Stimulated activated CD8-positive, alpha-beta memory T cell treated with anti-CD3 and anti-CD28 coated beads, Interleukin-15, amount 100 ng/mL, for 24 hours (primary cell): ENCODE measurements around the gene SCN4B.

Experiments
- DNase-seq: peaks from one replicate; pipeline ENCODE4 v3.0.0-alpha.2; 2020; ENCODE audit warnings: low read depth

SCN4B gene

GRCh38 chr11:118099838-118100556 lies 52.6 kb downstream of the SCN4B start:
- no peak for DNase-seq

GRCh38 chr11:118098996-118099837 lies 53.4 kb downstream of the SCN4B start:
- DNase-seq, result no peak

GRCh38 chr11:118095967-118096367 lies 56.7 kb downstream of the SCN4B start:
- no peak for DNase-seq

GRCh38 chr11:118095493-118095892 lies 57.1 kb downstream of the SCN4B start:
- DNase-seq, result no peak

DNA sequence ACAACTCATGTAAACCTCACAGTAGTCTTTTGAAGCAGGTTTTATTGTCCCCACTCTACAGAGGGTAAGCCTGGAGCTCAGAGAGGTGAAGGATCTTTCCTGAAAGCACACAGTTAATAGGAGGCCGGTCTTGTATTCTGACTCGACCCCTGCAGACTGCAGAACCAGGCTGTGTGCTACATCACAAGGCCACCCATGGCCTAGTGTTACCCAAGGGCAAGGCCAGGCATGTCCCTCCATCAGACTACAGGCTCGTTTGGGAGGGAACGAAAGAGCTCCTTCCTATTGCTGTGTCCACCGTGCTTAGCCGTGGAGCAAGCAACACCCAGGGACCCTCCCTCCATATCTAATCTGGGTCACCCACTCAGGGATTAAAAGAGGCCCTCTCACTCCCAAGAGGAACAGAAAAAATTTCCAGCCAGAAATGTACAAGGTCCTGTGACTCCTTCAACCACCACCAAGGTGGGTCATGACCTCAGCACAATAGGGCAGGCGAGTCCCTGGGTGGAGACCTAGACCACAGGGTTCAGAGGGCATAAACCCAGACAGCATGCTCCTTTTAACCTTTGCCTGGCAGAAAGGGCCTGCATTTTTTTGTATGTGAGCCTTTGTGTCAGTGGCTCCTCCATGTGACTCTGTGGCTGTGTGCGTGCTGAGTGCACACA lies 59.6 kb downstream of the SCN4B start:
- no peak for DNase-seq

DNA sequence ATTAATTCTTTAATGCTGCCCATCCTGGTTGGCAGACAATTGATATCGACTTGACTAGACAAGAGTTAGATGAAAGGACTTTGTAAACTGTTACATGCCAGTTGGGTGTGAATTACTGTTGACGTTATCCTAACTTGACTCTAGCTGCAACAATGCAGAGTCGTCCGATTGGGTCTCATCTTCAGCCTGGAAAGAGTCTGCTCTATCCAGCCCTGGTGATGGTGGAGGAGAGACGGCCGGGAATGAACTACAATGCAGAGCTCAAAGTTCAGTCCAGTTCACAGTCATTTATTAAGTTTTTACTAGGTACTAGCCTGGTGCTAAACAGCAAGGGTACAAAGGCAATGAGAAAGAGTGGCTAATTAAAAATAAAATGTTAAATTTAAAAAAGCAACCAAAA lies 60.9 kb downstream of the SCN4B start:
- DNase-seq, result no peak

DNA sequence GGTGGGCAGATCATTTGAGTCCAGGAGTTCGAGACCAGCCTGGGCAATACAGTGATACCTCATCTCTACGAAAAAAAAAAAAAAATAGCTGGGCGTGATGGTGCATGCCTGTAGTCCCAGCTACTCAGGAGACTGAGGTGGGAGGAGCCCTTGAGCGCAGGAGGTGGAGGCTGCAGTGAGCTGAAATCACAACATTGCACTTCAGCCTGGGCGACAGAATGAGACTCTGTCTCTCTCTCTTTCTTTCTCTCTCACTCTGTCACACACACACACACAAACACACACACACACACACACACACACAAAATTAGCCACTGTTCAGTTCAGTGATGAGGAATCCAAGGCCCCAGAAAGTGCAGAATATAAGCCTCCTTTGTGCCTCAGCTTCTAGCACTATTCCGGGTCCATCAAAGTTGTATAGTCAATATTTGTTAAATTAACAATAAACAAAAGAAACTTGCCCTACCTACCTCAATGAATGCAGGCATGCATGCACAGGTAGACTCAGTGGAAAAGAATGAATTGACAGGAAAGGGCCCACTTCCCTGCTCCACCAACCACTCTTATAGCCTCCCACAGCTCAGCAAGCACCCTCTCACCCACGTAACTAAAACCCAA lies 62.0 kb downstream of the SCN4B start:
- DNase-seq, result no peak

DNA sequence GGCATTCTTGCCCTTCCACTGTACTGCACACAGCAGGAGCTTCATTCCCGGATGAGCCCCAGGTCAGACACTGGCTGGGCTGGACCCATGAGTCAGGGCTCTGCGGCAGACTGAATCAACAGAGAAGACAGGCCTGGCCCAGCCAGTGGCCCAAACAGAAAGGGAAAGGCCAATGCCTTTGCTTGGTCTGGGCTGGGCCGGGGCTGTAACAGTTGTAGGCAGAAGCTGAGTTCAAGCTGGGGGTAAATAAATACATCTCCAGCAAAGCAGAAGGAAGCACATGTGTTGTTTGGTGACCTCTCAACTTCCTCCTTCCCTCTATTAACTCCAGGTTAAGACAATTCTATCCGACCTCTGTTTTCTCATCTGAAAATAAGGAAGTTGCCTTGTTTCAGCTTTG lies 64.1 kb downstream of the SCN4B start:
- DNase-seq, result no peak

DNA sequence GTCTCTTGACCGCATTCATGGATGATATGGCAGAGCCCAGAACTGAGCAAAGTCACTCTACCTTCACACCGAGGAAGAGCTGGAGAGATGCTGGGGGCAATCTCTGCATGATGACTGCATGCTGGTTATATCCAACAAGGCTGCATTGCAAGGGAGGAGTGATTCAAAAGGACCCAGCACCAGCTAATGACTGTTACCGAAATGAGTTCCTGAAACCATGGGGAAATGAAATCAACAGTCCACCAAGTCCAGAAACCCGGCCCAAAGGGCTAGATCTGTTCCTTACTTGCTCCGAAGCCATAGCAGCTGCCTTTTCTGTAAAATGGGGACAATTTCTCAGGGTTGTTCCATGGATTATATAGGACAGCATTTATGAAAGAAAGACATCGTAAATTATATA lies 64.7 kb downstream of the SCN4B start:
- DNase-seq, result no peak

- no peak for DNase-seq
Observed at GRCh38 chr11:118086913-118087768, 65.5 kb downstream of the SCN4B start, which contains the start of gene SMIM35. TSS of gene SMIM35 (minus strand) at chr11:118086963. CDS start at chr11:118086757, 206 bp downstream.

GRCh38 chr11:118084656-118085055 lies 68.0 kb downstream of the SCN4B start:
- no peak for DNase-seq

DNA sequence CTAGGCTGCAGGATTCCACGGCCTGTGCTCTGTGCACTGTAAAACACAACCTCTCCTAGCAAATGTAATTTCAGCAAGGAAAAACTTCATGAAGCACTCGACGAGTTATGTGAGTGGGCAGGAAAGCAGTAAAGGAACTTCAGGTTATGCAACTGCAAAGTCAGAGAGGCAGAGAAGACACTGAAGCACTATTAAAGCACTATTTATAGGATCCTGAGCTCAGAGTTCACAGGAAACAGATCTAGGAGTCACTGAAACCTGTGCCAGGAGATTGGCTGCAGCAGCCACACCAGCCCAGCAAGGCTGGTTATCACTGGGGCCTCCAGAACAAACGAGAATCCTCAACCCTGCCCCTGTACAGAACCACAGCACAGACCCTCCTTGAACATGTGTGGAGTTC lies 68.4 kb downstream of the SCN4B start:
- DNase-seq, result no peak
